Immature natural killer cell (primary cell): ENCODE results near the gene SLC25A21. TPM values are rescaled to one million over a fixed set of nuclear protein-coding genes. Genes with fewer than 3 reads are reported as not detected.
"Not testable (repeated sequence)": the region's sequence is repeated elsewhere in the genome, so short reads cannot be mapped to it uniquely, and the experiment has no call there.

Experiments
- DNase-seq, 3 donors: peaks; one replicate each; pipeline ENCODE4 v3.0.0; 2022; ENCODE audit warnings: mixed read lengths in 1 of 3
- H3K27ac Mint-ChIP-seq, 6 donors: one replicate each; pipeline ENCODE4 v1.8.0; 2020; ENCODE audit warnings: mixed read lengths in 6 of 6, mild to moderate bottlenecking in 5 of 6, inconsistent platforms in 4 of 6, moderate library complexity in 3 of 6
- H3K27me3 Mint-ChIP-seq, 3 donors: one replicate each; pipeline ENCODE4 v1.8.0; 2020 to 2021; ENCODE audit warnings: low read depth in 3 of 3, mild to moderate bottlenecking in 3 of 3, mixed read lengths in 3 of 3, moderate library complexity in 3 of 3, inconsistent platforms in 1 of 3
- H3K36me3 Mint-ChIP-seq, 3 donors: one replicate each; pipeline ENCODE4 v1.8.0; 2020; ENCODE audit warnings: mixed read lengths in 3 of 3, inconsistent platforms in 2 of 3, mild to moderate bottlenecking in 2 of 3
- H3K4me1 Mint-ChIP-seq, 2 donors: one replicate each; pipeline ENCODE4 v1.8.0; 2020; ENCODE audit warnings: inconsistent platforms in 2 of 2, mild to moderate bottlenecking in 2 of 2, mixed read lengths in 2 of 2, moderate library complexity in 1 of 2
- H3K4me3 Mint-ChIP-seq, 5 donors: one replicate each; pipeline ENCODE4 v1.8.0; 2020; ENCODE audit warnings: mild to moderate bottlenecking in 5 of 5, mixed read lengths in 5 of 5, inconsistent platforms in 3 of 5, moderate library complexity in 3 of 5
- H3K9me3 Mint-ChIP-seq, 6 donors: one replicate each; pipeline ENCODE4 v1.8.0; 2020; ENCODE audit warnings: mild to moderate bottlenecking in 6 of 6, mixed read lengths in 6 of 6, inconsistent platforms in 4 of 6, moderate library complexity in 3 of 6
- polyA plus RNA-seq, 3 donors: library from polyadenylated mRNA; unstranded; fragments of 300-500 nt; fragmentation: Illumina TruSeq; gene quantifications; one replicate each; pipeline ENCODE4 v1.2.3, GENCODE V29; 2021

The SLC25A21 gene
- polyA plus RNA-seq, 3 donors from 2014 or later = not detected

DNA sequence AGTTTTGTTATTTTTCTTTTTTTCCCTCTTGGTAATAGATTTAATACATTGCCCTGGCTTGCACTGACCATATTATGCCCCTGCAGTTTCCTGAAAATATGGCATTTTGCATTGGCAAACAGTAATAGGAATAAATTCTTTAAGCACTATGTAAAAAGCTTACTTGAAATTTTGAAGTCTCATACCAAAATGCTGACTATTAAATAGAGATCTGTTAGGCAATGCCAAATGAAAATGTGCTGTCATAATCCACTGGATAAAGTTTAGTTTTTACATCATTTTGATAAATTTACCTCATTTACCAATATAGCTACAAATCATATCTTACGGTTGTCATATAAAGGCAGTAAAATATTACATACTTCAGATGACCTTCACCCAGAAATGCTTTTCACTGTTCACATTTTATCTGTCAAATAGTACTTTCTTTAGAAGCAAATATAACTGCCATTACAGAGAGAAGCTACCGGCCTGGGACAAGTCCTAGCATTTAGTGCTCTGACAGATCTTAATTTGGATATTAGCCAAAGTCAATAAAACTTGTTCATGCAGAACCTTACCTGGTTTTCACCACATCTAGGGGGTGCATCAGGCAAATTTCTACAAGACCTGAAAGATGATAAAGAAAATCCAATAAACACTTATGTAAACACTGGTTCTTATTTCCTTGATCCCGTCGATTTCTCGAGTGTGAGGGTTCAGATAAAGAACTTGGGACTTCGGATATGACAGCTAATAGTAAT, 297.8 kb downstream of the SLC25A21 start:
- Mint-ChIP-seq H3K4me1 (no peaks in the 10 kb centered on the region), H3K9me3 (peaks cover 3 to 44% (median 10%) of the 10 kb centered on the region in 6 donors), H3K27me3 (no peaks in the 10 kb centered on the region), H3K36me3 (no peaks in the 10 kb centered on the region), H3K27ac (no peak overlapping the region), H3K4me3 (no peak overlapping the region)
- no peak for DNase-seq

DNA sequence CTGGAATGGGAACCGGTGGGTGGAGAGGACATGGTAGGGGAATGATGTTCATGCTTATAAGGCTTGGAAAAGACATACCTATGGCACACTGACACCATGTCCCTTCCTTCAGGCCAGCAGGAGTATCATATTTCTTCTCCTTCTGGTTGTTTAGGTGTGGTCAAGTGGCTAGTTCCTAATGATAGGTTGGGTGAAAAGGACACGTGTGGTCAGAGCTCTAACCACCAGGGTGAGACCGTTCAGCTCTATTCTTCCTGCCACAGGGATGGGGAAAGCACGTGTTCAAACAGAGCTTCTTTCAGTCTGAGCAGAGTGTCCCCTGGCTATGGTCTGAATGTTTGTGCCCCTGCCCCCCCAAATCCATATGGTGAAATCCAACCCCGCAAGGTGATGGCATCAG, 301.6 kb downstream of the SLC25A21 start:
- H3K9me3 Mint-ChIP-seq = peaks cover 4 to 33% (median 10%) of the 10 kb centered on the region in 6 donors
- no peaks in the 10 kb centered on the region for H3K27me3 Mint-ChIP-seq
- H3K4me1 Mint-ChIP-seq = no peaks in the 10 kb centered on the region
- H3K4me3 Mint-ChIP-seq = no peak overlapping the region
- H3K27ac Mint-ChIP-seq = no peak overlapping the region
- DNase-seq = no peak
- H3K36me3 Mint-ChIP-seq = no peaks in the 10 kb centered on the region

- Mint-ChIP-seq H3K27ac (no peak overlapping the region), H3K4me1 (no peaks in the 10 kb centered on the region), H3K4me3 (no peak overlapping the region), H3K27me3 (no peaks in the 10 kb centered on the region), H3K9me3 (peaks cover 4 to 22% (median 10%) of the 10 kb centered on the region in 6 donors), H3K36me3 (no peaks in the 10 kb centered on the region)
- no peak for DNase-seq
Observed at GRCh38 chr14:36869125-36869524, 303.3 kb downstream of the SLC25A21 start.

- H3K27ac Mint-ChIP-seq = no peak overlapping the region
- no peaks in the 10 kb centered on the region for H3K36me3 Mint-ChIP-seq
- no peaks in the 10 kb centered on the region for H3K27me3 Mint-ChIP-seq
- H3K4me1 Mint-ChIP-seq = no peaks in the 10 kb centered on the region
- H3K9me3 Mint-ChIP-seq = peaks cover 2 to 25% (median 10%) of the 10 kb centered on the region in 6 donors
- no peak for DNase-seq
- no peak overlapping the region for H3K4me3 Mint-ChIP-seq
Observed at GRCh38 chr14:36866867-36867266, 305.5 kb downstream of the SLC25A21 start.

- peaks cover 1 to 34% (median 11%) of the 10 kb centered on the region in 6 donors for H3K9me3 Mint-ChIP-seq
- H3K4me1 Mint-ChIP-seq = no peaks in the 10 kb centered on the region
- H3K27me3 Mint-ChIP-seq = no peaks in the 10 kb centered on the region
- no peaks in the 10 kb centered on the region for H3K36me3 Mint-ChIP-seq
- no peak overlapping the region for H3K4me3 Mint-ChIP-seq
- H3K27ac Mint-ChIP-seq = no peak overlapping the region
- DNase-seq = no peak
Observed at GRCh38 chr14:36863271-36863670, 309.1 kb downstream of the SLC25A21 start.

DNA sequence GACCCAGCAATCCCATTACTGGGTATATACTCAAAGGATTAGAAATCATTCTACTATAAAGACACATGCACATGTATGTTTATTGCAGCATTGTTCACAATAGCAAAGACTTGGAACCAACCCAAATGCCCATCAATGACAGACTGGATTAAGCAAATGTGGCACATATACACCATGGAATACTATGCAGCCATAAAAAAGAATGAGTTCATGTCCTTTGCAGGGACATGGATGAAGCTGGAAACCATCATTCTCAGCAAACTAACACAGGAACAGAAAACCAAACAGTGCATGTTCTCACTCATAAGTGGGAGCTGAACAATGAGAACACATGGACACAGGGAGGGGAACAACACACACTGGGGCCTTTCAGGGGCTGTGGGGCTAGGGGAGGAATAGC, 310.2 kb downstream of the SLC25A21 start:
- not testable (repeated sequence) for H3K36me3 Mint-ChIP-seq, DNase-seq, H3K4me1 Mint-ChIP-seq, H3K27me3 Mint-ChIP-seq, H3K27ac Mint-ChIP-seq, H3K4me3 Mint-ChIP-seq
- H3K9me3 Mint-ChIP-seq = peaks cover 1 to 32% (median 10%) of the 10 kb centered on the region in 6 donors

- Mint-ChIP-seq H3K4me1 (no peaks in the 10 kb centered on the region), H3K27me3 (no peaks in the 10 kb centered on the region), H3K4me3 (no peak overlapping the region), H3K36me3 (no peaks in the 10 kb centered on the region), H3K27ac (no peak overlapping the region), H3K9me3 (peaks cover 1 to 40% (median 13%) of the 10 kb centered on the region in 6 donors)
- DNase-seq = no peak
Observed at GRCh38 chr14:36860831-36861230, 311.6 kb downstream of the SLC25A21 start.

- Mint-ChIP-seq H3K9me3 (peaks cover 1 to 40% (median 15%) of the 10 kb centered on the region in 6 donors), H3K4me1 (no peaks in the 10 kb centered on the region), H3K27ac (no peak overlapping the region), H3K4me3 (no peak overlapping the region), H3K27me3 (peaks cover 0 to under 1% (median 0%) of the 10 kb centered on the region in 3 donors), H3K36me3 (no peaks in the 10 kb centered on the region)
- no peak for DNase-seq
Observed at GRCh38 chr14:36859119-36859518, 313.3 kb downstream of the SLC25A21 start.

- H3K9me3 Mint-ChIP-seq = peaks cover 1 to 40% (median 14%) of the 10 kb centered on the region in 6 donors
Observed at GRCh38 chr14:36857842-36858445, 314.5 kb downstream of the SLC25A21 start.

DNA sequence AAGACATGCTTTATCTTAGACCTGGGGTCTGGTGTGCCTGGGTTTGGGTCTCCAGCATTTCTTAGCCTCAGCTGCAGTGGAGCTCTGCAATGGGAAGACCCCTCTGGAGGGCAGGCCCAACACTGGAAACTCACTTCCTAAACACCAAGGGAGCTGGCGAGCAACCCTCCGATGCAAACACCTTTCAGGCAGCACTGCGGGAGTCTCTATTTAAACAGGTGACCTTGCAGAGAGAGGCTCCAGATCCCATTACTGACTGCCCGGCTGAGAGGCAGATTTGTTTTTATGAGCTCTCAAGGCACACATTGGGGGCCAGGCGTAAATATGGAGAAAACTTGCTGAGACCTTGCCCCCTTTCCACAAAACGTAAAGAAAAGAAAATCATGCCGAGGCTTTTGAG, 315.3 kb downstream of the SLC25A21 start:
- Mint-ChIP-seq H3K4me1 (no peaks in the 10 kb centered on the region), H3K27ac (no peak overlapping the region), H3K27me3 (peaks cover 0 to 4% (median 0%) of the 10 kb centered on the region in 3 donors), H3K9me3 (peaks cover 1 to 38% (median 13%) of the 10 kb centered on the region in 6 donors), H3K36me3 (no peaks in the 10 kb centered on the region), H3K4me3 (no peak overlapping the region)
- DNase-seq = no peak

More at GRCh38 chr14:36857842-36858445, 314.5 kb downstream of the SLC25A21 start:
- no peak overlapping the region for H3K27ac Mint-ChIP-seq
- peaks cover 0 to 4% (median 0%) of the 10 kb centered on the region in 3 donors for H3K27me3 Mint-ChIP-seq
- H3K36me3 Mint-ChIP-seq = no peaks in the 10 kb centered on the region
- no peak for DNase-seq
- H3K4me3 Mint-ChIP-seq = no peak overlapping the region
- H3K4me1 Mint-ChIP-seq = no peaks in the 10 kb centered on the region

- peaks cover 0 to 29% (median 9%) of the 10 kb centered on the region in 6 donors for H3K9me3 Mint-ChIP-seq
- no peak for DNase-seq
- H3K4me1 Mint-ChIP-seq = no peaks in the 10 kb centered on the region
- no peak overlapping the region for H3K27ac Mint-ChIP-seq
- H3K36me3 Mint-ChIP-seq = no peaks in the 10 kb centered on the region
- no peak overlapping the region for H3K4me3 Mint-ChIP-seq
- peaks cover 0 to 4% (median 0%) of the 10 kb centered on the region in 3 donors for H3K27me3 Mint-ChIP-seq
Observed at GRCh38 chr14:36856095-36856878, 316.1 kb downstream of the SLC25A21 start.

DNA sequence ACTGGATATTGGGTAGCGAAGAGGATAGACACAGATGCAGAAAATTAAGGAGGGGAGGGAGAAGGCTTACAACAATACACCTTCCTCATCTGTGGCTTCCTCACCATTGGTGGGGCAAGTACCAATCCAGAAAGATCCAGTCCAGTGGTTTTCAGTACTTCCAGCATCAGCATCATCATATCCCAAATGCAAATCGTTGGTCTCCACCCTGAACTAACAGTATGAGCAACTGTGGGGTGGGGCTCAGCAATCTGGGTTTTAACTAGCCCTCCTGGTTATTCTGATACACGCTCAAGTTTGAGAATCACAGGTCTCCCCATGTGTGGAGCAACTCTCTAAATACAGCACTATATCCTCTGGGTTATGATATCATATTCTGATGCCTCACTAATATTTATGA, 317.0 kb downstream of the SLC25A21 start:
- no peak for DNase-seq
- Mint-ChIP-seq H3K27me3 (peaks cover 0 to 4% (median 0%) of the 10 kb centered on the region in 3 donors), H3K27ac (no peak overlapping the region), H3K4me3 (no peak overlapping the region), H3K36me3 (no peaks in the 10 kb centered on the region), H3K9me3 (peaks cover 0 to 22% (median 9%) of the 10 kb centered on the region in 6 donors), H3K4me1 (no peaks in the 10 kb centered on the region)

- DNase-seq = no peak
- no peak overlapping the region for H3K4me3 Mint-ChIP-seq
- H3K4me1 Mint-ChIP-seq = no peaks in the 10 kb centered on the region
- H3K27ac Mint-ChIP-seq = no peak overlapping the region
- no peaks in the 10 kb centered on the region for H3K36me3 Mint-ChIP-seq
- H3K27me3 Mint-ChIP-seq = peaks cover 0 to 4% (median 0%) of the 10 kb centered on the region in 3 donors
- H3K9me3 Mint-ChIP-seq = peaks cover 0 to 9% (median 7%) of the 10 kb centered on the region in 6 donors
Observed at GRCh38 chr14:36852981-36853691, 319.3 kb downstream of the SLC25A21 start.
